Left renal cortex interstitium (tissue), 4 donors: ENCODE data around the gene SPINDOC. TPM values are rescaled to one million over a fixed set of nuclear protein-coding genes. Genes with fewer than 3 reads are reported as not detected.
"Not testable (repeated sequence)": the region's sequence is repeated elsewhere in the genome, so short reads cannot be mapped to it uniquely, and the experiment has no call there.

Experiments
- DNase-seq, 4 donors: peaks; one replicate each; pipeline ENCODE4 v3.0.0-alpha.2; 2013; ENCODE audit warnings: low read depth in 4 of 4, low spot score in 2 of 4, missing footprints in 1 of 4
- polyA plus RNA-seq, 4 donors: library from polyadenylated mRNA; unstranded; fragments of 120-200 nt; gene quantifications; one replicate each; pipeline ENCODE4 v1.2.1, GENCODE V29; 2013; ENCODE audit not compliant: insufficient read length in 4 of 4

Gene SPINDOC
- polyA plus RNA-seq, 4 donors: 23.4 to 46.3 (median 37.1) TPM

GRCh38 chr11:63851364-63851763, 38.1 kb downstream of the SPINDOC start:
- DNase-seq: no peak

GRCh38 chr11:63853476-63853875, 40.2 kb downstream of the SPINDOC start:
- no peak for DNase-seq

- DNase-seq: no peak
These were observed 41.4 kb downstream of the SPINDOC start for GRCh38 chr11:63854696-63855095.

- no peak for DNase-seq
These were observed 42.7 kb downstream of the SPINDOC start for GRCh38 chr11:63855975-63856374.

- no peak for DNase-seq
These were observed 45.6 kb downstream of the SPINDOC start for GRCh38 chr11:63858628-63859550.

GRCh38 chr11:63862923-63863322, 49.7 kb downstream of the SPINDOC start:
- no peak for DNase-seq

GRCh38 chr11:63863620-63864019, 50.4 kb downstream of the SPINDOC start:
- not testable (repeated sequence) for DNase-seq

GRCh38 chr11:63866211-63866610, 53.0 kb downstream of the SPINDOC start:
- DNase-seq: no peak

- no peak for DNase-seq
These were observed 54.3 kb downstream of the SPINDOC start for GRCh38 chr11:63867511-63867910.

GRCh38 chr11:63868399-63869064, 55.3 kb downstream of the SPINDOC start:
- no peak for DNase-seq

GRCh38 chr11:63869171-63869591, 55.9 kb downstream of the SPINDOC start:
- DNase-seq: no peak

GRCh38 chr11:63869683-63870082, 56.4 kb downstream of the SPINDOC start:
- no peak for DNase-seq

GRCh38 chr11:63870351-63871140, 57.3 kb downstream of the SPINDOC start:
- DNase-seq: no peak

GRCh38 chr11:63871962-63872799, 58.9 kb downstream of the SPINDOC start:
- peak in 3 of 4 donors; percentile 38 to 60 (median 45) for DNase-seq

- no peak for DNase-seq
These were observed 59.5 kb downstream of the SPINDOC start for GRCh38 chr11:63872800-63873197.

- DNase-seq: no peak
These were observed 60.1 kb downstream of the SPINDOC start for GRCh38 chr11:63873311-63873710.

- no peak for DNase-seq
These were observed 61.3 kb downstream of the SPINDOC start for GRCh38 chr11:63874511-63874910.

GRCh38 chr11:63875506-63876065, 62.3 kb downstream of the SPINDOC start:
- no peak for DNase-seq

- no peak for DNase-seq
These were observed 63.4 kb downstream of the SPINDOC start for GRCh38 chr11:63876616-63877015.
